Measurements from ENCODE around the gene AQP2. TPM values are rescaled to one million over a fixed set of nuclear protein-coding genes. Genes with fewer than 3 reads are reported as not detected.

The AQP2 gene
- total and polyA plus RNA-seq, 2 experiments from 2014 or later, result 0.71 to 1.4 TPM

DNA sequence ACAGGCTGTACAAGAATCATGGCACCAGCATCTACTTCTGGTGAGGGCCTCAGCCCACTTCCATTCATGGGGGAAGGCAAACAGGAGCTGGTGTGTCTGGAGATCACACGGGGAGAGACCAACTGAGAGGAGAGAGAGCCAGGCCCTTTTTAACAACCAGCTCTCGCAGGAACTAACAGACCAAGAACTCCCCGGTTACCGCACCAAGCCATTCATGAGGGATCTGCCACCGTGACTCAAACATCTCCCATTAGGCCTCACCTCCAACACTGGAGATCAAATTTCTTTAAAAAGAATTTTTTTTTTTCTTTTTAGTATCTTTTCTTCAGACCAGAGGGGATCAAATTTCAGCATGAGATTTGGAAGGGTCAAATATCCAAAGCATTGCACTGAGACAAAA lies 16.7 kb upstream of the AQP2 start:
- TF ChIP-seq, protein P1, sequence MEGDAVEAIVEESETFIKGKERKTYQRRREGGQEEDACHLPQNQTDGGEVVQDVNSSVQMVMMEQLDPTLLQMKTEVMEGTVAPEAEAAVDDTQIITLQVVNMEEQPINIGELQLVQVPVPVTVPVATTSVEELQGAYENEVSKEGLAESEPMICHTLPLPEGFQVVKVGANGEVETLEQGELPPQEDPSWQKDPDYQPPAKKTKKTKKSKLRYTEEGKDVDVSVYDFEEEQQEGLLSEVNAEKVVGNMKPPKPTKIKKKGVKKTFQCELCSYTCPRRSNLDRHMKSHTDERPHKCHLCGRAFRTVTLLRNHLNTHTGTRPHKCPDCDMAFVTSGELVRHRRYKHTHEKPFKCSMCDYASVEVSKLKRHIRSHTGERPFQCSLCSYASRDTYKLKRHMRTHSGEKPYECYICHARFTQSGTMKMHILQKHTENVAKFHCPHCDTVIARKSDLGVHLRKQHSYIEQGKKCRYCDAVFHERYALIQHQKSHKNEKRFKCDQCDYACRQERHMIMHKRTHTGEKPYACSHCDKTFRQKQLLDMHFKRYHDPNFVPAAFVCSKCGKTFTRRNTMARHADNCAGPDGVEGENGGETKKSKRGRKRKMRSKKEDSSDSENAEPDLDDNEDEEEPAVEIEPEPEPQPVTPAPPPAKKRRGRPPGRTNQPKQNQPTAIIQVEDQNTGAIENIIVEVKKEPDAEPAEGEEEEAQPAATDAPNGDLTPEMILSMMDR (IDR thresholded peaks at IDR 0.05; ENCODE audit: poor library complexity), result no peak
- TF ChIP-seq EZH2phosphoT487 (IDR thresholded peaks at IDR 0.05; ENCODE audit: low read depth, severe bottlenecking, unreplicated experiment) (no peak), EZH2 (IDR thresholded peaks at IDR 0.05; ENCODE audit: borderline replicate concordance) (no peak)
- Histone ChIP-seq H3K27me3 (no peaks in the 10 kb centered on the region), H2AFZ (no peak overlapping the region), H3K9me3 (ENCODE audit: low read depth) (no peaks in the 10 kb centered on the region), H3K4me2 (no peak overlapping the region), H3K36me3 (replicated peaks; ENCODE audit: insufficient read depth, low read depth) (no peaks in the 10 kb centered on the region), H4K20me1 (ENCODE audit: insufficient read depth, poor library complexity, severe bottlenecking) (no peaks in the 10 kb centered on the region), H3K79me2 (no peaks in the 10 kb centered on the region), H3K27ac (no peak overlapping the region), H3K4me1 (ENCODE audit: insufficient read depth) (no peaks in the 10 kb centered on the region), H3K9me2 (replicated peaks; ENCODE audit: insufficient read depth) (no peaks in the 10 kb centered on the region), H3K4me3 (no peak overlapping the region)
- WGBS (ENCODE audit: low lambda C conversion rate, missing lambda C conversion rate), result 53% methylated on average over 5 of the region's 5 CpGs
- no peak for DNase-seq (ENCODE audit: low spot score)

- H3K9me2 ChIP-seq (replicated peaks; ENCODE audit: insufficient read depth), result no peaks in the 10 kb centered on the region
Measured at GRCh38 chr12:49934505-49934904, 16.0 kb upstream of the AQP2 start.

GRCh38 chr12:49936925-49937324 lies 13.6 kb upstream of the AQP2 start:
- H3K36me3 ChIP-seq (replicated peaks; ENCODE audit: insufficient read depth, low read depth), result no peaks in the 10 kb centered on the region
- peak overlapping the region; percentile 51 for H3K27ac ChIP-seq
- H3K4me2 ChIP-seq, result no peak overlapping the region
- DNase-seq (ENCODE audit: low spot score), result no peak
- H4K20me1 ChIP-seq (ENCODE audit: insufficient read depth, poor library complexity, severe bottlenecking), result no peaks in the 10 kb centered on the region
- H3K9me2 ChIP-seq (replicated peaks; ENCODE audit: insufficient read depth), result no peaks in the 10 kb centered on the region
- TF ChIP-seq, protein P1 (IDR thresholded peaks at IDR 0.05; ENCODE audit: poor library complexity), result no peak
- TF ChIP-seq EZH2 (IDR thresholded peaks at IDR 0.05; ENCODE audit: borderline replicate concordance) (no peak), EZH2phosphoT487 (IDR thresholded peaks at IDR 0.05; ENCODE audit: low read depth, severe bottlenecking, unreplicated experiment) (no peak)
- H3K27me3 ChIP-seq, result no peaks in the 10 kb centered on the region
- no peaks in the 10 kb centered on the region for H3K4me1 ChIP-seq (ENCODE audit: insufficient read depth)
- no peaks in the 10 kb centered on the region for H3K79me2 ChIP-seq
- no peak overlapping the region for H3K4me3 ChIP-seq
- no peaks in the 10 kb centered on the region for H3K9me3 ChIP-seq (ENCODE audit: low read depth)
- 89% methylated on average over 3 of the region's 3 CpGs for WGBS (ENCODE audit: low lambda C conversion rate, missing lambda C conversion rate)
- H2AFZ ChIP-seq, result no peak overlapping the region

More at GRCh38 chr12:49934505-49934904, 16.0 kb upstream of the AQP2 start:
- H3K4me1 ChIP-seq (ENCODE audit: insufficient read depth), result no peaks in the 10 kb centered on the region
- no peak overlapping the region for H3K27ac ChIP-seq
- no peak for TF ChIP-seq EZH2phosphoT487 (IDR thresholded peaks at IDR 0.05; ENCODE audit: low read depth, severe bottlenecking, unreplicated experiment)
- no peak for TF ChIP-seq EZH2 (IDR thresholded peaks at IDR 0.05; ENCODE audit: borderline replicate concordance)
- TF ChIP-seq, protein P1 (IDR thresholded peaks at IDR 0.05; ENCODE audit: poor library complexity), result no peak
- H3K4me3 ChIP-seq, result no peak overlapping the region
- H3K4me2 ChIP-seq, result no peak overlapping the region
- H3K27me3 ChIP-seq, result no peaks in the 10 kb centered on the region
- no peaks in the 10 kb centered on the region for H3K36me3 ChIP-seq (replicated peaks; ENCODE audit: insufficient read depth, low read depth)
- H3K9me3 ChIP-seq (ENCODE audit: low read depth), result no peaks in the 10 kb centered on the region
- no peaks in the 10 kb centered on the region for H4K20me1 ChIP-seq (ENCODE audit: insufficient read depth, poor library complexity, severe bottlenecking)
- no peak overlapping the region for H2AFZ ChIP-seq
- no peaks in the 10 kb centered on the region for H3K79me2 ChIP-seq
- WGBS (ENCODE audit: low lambda C conversion rate, missing lambda C conversion rate), result 97% methylated on average over 3 of the region's 3 CpGs
- no peak for DNase-seq (ENCODE audit: low spot score)

All from hepatocyte (in vitro differentiated cells).